ENCODE data around the gene CBR4.

DNA sequence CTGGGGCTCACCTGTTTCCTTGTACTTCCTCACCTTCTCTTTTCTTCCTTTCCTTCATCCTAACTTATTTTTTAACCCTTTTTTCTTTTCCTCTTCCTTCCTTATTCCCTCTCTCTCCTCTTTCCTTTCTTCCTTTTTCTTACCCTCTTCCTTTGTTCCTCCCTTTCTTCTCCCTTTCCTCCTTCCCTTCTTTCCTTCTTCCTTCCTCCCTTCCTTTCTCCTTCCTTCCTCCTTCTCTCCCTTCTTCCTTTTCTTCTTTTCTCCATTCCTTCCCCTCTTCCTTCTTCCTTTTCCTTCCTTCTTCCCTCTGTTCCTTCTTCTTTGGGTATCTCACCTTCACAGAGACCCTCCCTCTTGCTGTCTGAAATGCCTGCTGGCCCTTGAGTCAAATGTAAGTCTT is 22.1 kb upstream of the CBR4 start:
- TF ChIP-seq EZH2 (IDR thresholded peaks at IDR 0.05; ENCODE audit: borderline replicate concordance, low read length), result no peak
- TF ChIP-seq, protein P1, sequence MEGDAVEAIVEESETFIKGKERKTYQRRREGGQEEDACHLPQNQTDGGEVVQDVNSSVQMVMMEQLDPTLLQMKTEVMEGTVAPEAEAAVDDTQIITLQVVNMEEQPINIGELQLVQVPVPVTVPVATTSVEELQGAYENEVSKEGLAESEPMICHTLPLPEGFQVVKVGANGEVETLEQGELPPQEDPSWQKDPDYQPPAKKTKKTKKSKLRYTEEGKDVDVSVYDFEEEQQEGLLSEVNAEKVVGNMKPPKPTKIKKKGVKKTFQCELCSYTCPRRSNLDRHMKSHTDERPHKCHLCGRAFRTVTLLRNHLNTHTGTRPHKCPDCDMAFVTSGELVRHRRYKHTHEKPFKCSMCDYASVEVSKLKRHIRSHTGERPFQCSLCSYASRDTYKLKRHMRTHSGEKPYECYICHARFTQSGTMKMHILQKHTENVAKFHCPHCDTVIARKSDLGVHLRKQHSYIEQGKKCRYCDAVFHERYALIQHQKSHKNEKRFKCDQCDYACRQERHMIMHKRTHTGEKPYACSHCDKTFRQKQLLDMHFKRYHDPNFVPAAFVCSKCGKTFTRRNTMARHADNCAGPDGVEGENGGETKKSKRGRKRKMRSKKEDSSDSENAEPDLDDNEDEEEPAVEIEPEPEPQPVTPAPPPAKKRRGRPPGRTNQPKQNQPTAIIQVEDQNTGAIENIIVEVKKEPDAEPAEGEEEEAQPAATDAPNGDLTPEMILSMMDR (conservative IDR thresholded peaks at IDR 0.05 in 1 of 2, IDR thresholded peaks at IDR 0.05 in 1 of 2; ENCODE audit: extremely low read depth in 1 of 2, insufficient read depth in 1 of 2, low read depth in 1 of 2, low read length in 2 of 2), result no peak

Measured in mammary epithelial cell (primary cell).